ENCODE results near the gene CHST9.

Gene CHST9

GRCh38 chr18:27081701-27082100 lies 103.4 kb downstream of the CHST9 start:
- no peak for DNase-seq

- no peak for DNase-seq
Observed at GRCh38 chr18:27075828-27076227, 109.3 kb downstream of the CHST9 start.

- no peak for DNase-seq
Observed at GRCh38 chr18:27073404-27073830, 111.7 kb downstream of the CHST9 start.

GRCh38 chr18:27064673-27065072 lies 120.4 kb downstream of the CHST9 start:
- DNase-seq = no peak

GRCh38 chr18:27062802-27063201 lies 122.3 kb downstream of the CHST9 start:
- no peak for DNase-seq

- no peak for DNase-seq
Observed at GRCh38 chr18:27061488-27062095, 123.5 kb downstream of the CHST9 start.

GRCh38 chr18:27057519-27058234 lies 127.4 kb downstream of the CHST9 start:
- no peak for DNase-seq

- no peak for DNase-seq
Observed at GRCh38 chr18:27054926-27055325, 130.2 kb downstream of the CHST9 start.

- DNase-seq = no peak
Observed at GRCh38 chr18:27049969-27050368, 135.1 kb downstream of the CHST9 start.

- no peak for DNase-seq
Observed at GRCh38 chr18:27045342-27045741, 139.8 kb downstream of the CHST9 start.

GRCh38 chr18:27042177-27042576 lies 142.9 kb downstream of the CHST9 start:
- DNase-seq = no peak

- no peak for DNase-seq
Observed at GRCh38 chr18:27040796-27041195, 144.3 kb downstream of the CHST9 start.

- DNase-seq = no peak
Observed at GRCh38 chr18:27033722-27034121, 151.4 kb downstream of the CHST9 start.

GRCh38 chr18:27030421-27030820 lies 154.7 kb downstream of the CHST9 start:
- no peak for DNase-seq

- no peak for DNase-seq
Observed at GRCh38 chr18:27022477-27022876, 162.6 kb downstream of the CHST9 start.

- DNase-seq = peak; percentile 2
Observed at GRCh38 chr18:27017901-27018500, 167.1 kb downstream of the CHST9 start.

- no peak for DNase-seq
Observed at GRCh38 chr18:27014841-27015240, 170.3 kb downstream of the CHST9 start.

GRCh38 chr18:27010784-27011183 lies 174.3 kb downstream of the CHST9 start:
- DNase-seq = no peak

- no peak for DNase-seq
Observed at GRCh38 chr18:27009293-27009692, 175.8 kb downstream of the CHST9 start.

GRCh38 chr18:27008575-27008974 lies 176.5 kb downstream of the CHST9 start:
- no peak for DNase-seq

- DNase-seq = no peak
Observed at GRCh38 chr18:27007880-27008279, 177.2 kb downstream of the CHST9 start.

GRCh38 chr18:27005589-27005988 lies 179.5 kb downstream of the CHST9 start:
- peak; percentile 4 for DNase-seq

- DNase-seq = peak; percentile 1
Observed at GRCh38 chr18:27004056-27004829, 180.9 kb downstream of the CHST9 start.

- no peak for DNase-seq
Observed at GRCh38 chr18:26999797-27000196, 185.3 kb downstream of the CHST9 start.
